ENCODE measurements around the gene LUC7L.
"Not testable (repeated sequence)": the region's sequence is repeated elsewhere in the genome, so short reads cannot be mapped to it uniquely, and the experiment has no call there.

GRCh38 chr16:204046-204445, 25.2 kb downstream of the LUC7L start:
- TF ChIP-seq CTCF (IDR thresholded peaks at IDR 0.05; ENCODE audit: low read depth, low read length); EZH2phosphoT487 (IDR thresholded peaks at IDR 0.05; ENCODE audit: low read depth): not testable (repeated sequence)
